PC-3 (cell line): Measurements from ENCODE around the gene CHTF18. TPM values are rescaled to one million over a fixed set of nuclear protein-coding genes. Genes with fewer than 3 reads are reported as not detected.
A peak's percentile ranks its signal among the peaks of the same experiment; 100 is the strongest.

Experiments
- ATAC-seq: fragments of 200-7000 bp; cut with Tn5 transposase; 2 replicates; pipeline ENCODE4 v1.9.1; 2020; ENCODE audit warnings: mild to moderate bottlenecking, moderate library complexity
- BruUV-seq: library from RNA; stranded (reverse); fragments of 400-500 nt; replicated peaks from 2 replicates; lab custom pipeline; 2021; lab: Mats Ljungman, UMichigan
- CTCF ChIA-PET: fragments of 300-600 bp; sonication (Branson Sonifier 250); formaldehyde crosslinking; loops from one replicate; lab custom pipeline; 2022; ENCODE audit warnings: antibody characterized with exemption; lab: Charles Lee
- POLR2A ChIA-PET: fragments of 300-600 bp; sonication (Branson Sonifier 250); formaldehyde crosslinking; loops from one replicate; lab custom pipeline; 2022; ENCODE audit warnings: antibody characterized with exemption; ENCODE audit not compliant: unreplicated experiment; lab: Charles Lee
- DNase-seq: peaks from one replicate; pipeline ENCODE4 v3.0.0-alpha.2; 2015
- H2AFZ ChIP-seq: fragments of 300-600 bp; sonication (generic); 2 replicates; pipeline ENCODE4 v1.6.0; 2016; ENCODE audit warnings: antibody characterized with exemption, low read length
- H3F3A ChIP-seq: fragments of 300-600 bp; sonication (generic); one replicate; pipeline ENCODE4 v1.6.0; 2017; ENCODE audit warnings: antibody characterized with exemption, low read length, control low read depth, mild to moderate bottlenecking; ENCODE audit not compliant: unreplicated experiment
- H3K27ac ChIP-seq: fragments of 300-600 bp; sonication (generic); 2 replicates; pipeline ENCODE4 v1.5.1; 2016; ENCODE audit warnings: mild to moderate bottlenecking, low read length
- H3K27me3 ChIP-seq: fragments of 300-600 bp; sonication (generic); 2 replicates; pipeline ENCODE4 v1.6.1; 2016; ENCODE audit warnings: low read length, mixed read lengths
- H3K36me3 ChIP-seq: fragments of 300-600 bp; sonication (generic); 2 replicates; pipeline ENCODE4 v1.6.1; 2016; ENCODE audit warnings: low read depth, mixed run types, low read length, mixed read lengths
- H3K4me1 ChIP-seq: fragments of 300-600 bp; sonication (generic); 2 replicates; pipeline ENCODE4 v1.5.1; 2016; ENCODE audit warnings: low read length; ENCODE audit not compliant: insufficient read depth
- H3K4me2 ChIP-seq: fragments of 300-600 bp; sonication (generic); 2 replicates; pipeline ENCODE4 v1.6.0; 2016; ENCODE audit warnings: low read length
- H3K4me3 ChIP-seq: fragments of 300-600 bp; sonication (generic); 2 replicates; pipeline ENCODE4 v1.5.1; 2016; ENCODE audit warnings: mild to moderate bottlenecking, low read length, mixed read lengths
- H3K79me2 ChIP-seq: fragments of 300-600 bp; sonication (generic); 2 replicates; pipeline ENCODE4 v1.6.1; 2017; ENCODE audit warnings: low read length, mixed read lengths
- H3K9ac ChIP-seq: fragments of 300-600 bp; sonication (generic); 2 replicates; pipeline ENCODE4 v1.6.0; 2016; ENCODE audit warnings: mild to moderate bottlenecking, low read length
- H3K9me2 ChIP-seq: fragments of 300-600 bp; sonication (generic); replicated peaks from 2 replicates; pipeline ENCODE4 v1.6.1; 2016; ENCODE audit warnings: mixed run types, low read length, mixed read lengths
- H3K9me3 ChIP-seq: fragments of 300-600 bp; sonication (generic); 2 replicates; pipeline ENCODE4 v1.6.1; 2016; ENCODE audit warnings: low read length, mixed read lengths
- H4K20me1 ChIP-seq: fragments of 300-600 bp; sonication (generic); 2 replicates; pipeline ENCODE4 v1.6.1; 2016; ENCODE audit warnings: low read length, mixed read lengths
- CTCF ChIP-seq: fragments of 300-600 bp; sonication (generic); conservative IDR thresholded peaks from 2 replicates; pipeline ENCODE4 v1.5.1; 2017; ENCODE audit warnings: antibody characterized with exemption, low read depth, mild to moderate bottlenecking, low read length
- EZH2 ChIP-seq: fragments of 300-600 bp; sonication (generic); IDR thresholded peaks from one replicate; pipeline ENCODE4 v1.6.1; 2017; ENCODE audit warnings: antibody characterized with exemption, mild to moderate bottlenecking, low read length; ENCODE audit not compliant: unreplicated experiment
- EZH2phosphoT487 ChIP-seq: fragments of 300-600 bp; sonication (generic); IDR thresholded peaks from 2 replicates; pipeline ENCODE4 v1.6.1; 2018; ENCODE audit warnings: mild to moderate bottlenecking, antibody characterized with exemption, low read length, borderline replicate concordance
- intact Hi-C: fragments of 100-400 bp; cut with micrococcal nuclease; formaldehyde crosslinking; loops from 2 replicates; pipeline ENCODE4 v1.9.0; 2023
- total RNA-seq: library from RNA; depleted of rRNA; stranded (reverse); fragments of >200 nt; gene quantifications from 2 replicates; pipeline ENCODE4 v1.2.3, GENCODE V29; 2014

CHTF18 gene
- total RNA-seq, 1 experiment from 2014 or later: 79.0 TPM

- H3K4me2 ChIP-seq: peak within 1 kb of the TSS; percentile 69
- H3K79me2 ChIP-seq: no peaks in the 10 kb centered on the region
- DNase-seq (no peak), ATAC-seq (0 out of 2 replicates have a peak, but pooled peaks have one; percentile 7)
- ChIA-PET CTCF (no interaction called here), POLR2A (no interaction called here)
- no peaks in the 10 kb centered on the region for H3K36me3 ChIP-seq
- H3K4me3 ChIP-seq: peak within 1 kb of the TSS; percentile 42
- H3K27me3 ChIP-seq: no peaks in the 10 kb centered on the region
- H2AFZ ChIP-seq: no peak within 1 kb of the TSS
- no peak for TF ChIP-seq CTCF
- no peak for TF ChIP-seq EZH2phosphoT487
- TF ChIP-seq EZH2: no peak
- H4K20me1 ChIP-seq: no peaks in the 10 kb centered on the region
- BruUV-seq: no TSS peak
- H3K9me2 ChIP-seq: no peaks in the 10 kb centered on the region
- intact Hi-C loops: no loop called here
- no peaks in the 10 kb centered on the region for H3F3A ChIP-seq
- H3K9ac ChIP-seq: no peak within 1 kb of the TSS
- no peaks in the 10 kb centered on the region for H3K9me3 ChIP-seq
- peaks cover 12% of the 10 kb centered on the region for H3K4me1 ChIP-seq
- H3K27ac ChIP-seq: no peak within 1 kb of the TSS
Measured at GRCh38 chr16:799948-800833, 11.8 kb downstream of the CHTF18 start, which contains the start of gene GNG13. TSS of gene GNG13 (minus strand) at chr16:800734. CDS start at chr16:799077, 1,657 bp downstream.

GRCh38 chr16:800834-801511, 12.6 kb downstream of the CHTF18 start:
- POLR2A ChIA-PET: no interaction called here
- intact Hi-C loops: no loop called here
- no peak for DNase-seq
- no peak overlapping the region for H3K27ac ChIP-seq
- no TSS peak for BruUV-seq
- no peak overlapping the region for H2AFZ ChIP-seq
- no peaks in the 10 kb centered on the region for H4K20me1 ChIP-seq
- H3K36me3 ChIP-seq: no peaks in the 10 kb centered on the region
- H3K4me2 ChIP-seq: 0 out of 2 replicates have a peak overlapping the region, but pooled peaks have one; percentile 69
- H3K4me3 ChIP-seq: no peak overlapping the region
- TF ChIP-seq EZH2: no peak
- no peak for TF ChIP-seq EZH2phosphoT487
- no peak for TF ChIP-seq CTCF
- no peaks in the 10 kb centered on the region for H3F3A ChIP-seq
- no peak overlapping the region for H3K9ac ChIP-seq
- CTCF ChIA-PET: no interaction called here
- no peaks in the 10 kb centered on the region for H3K79me2 ChIP-seq
- H3K9me3 ChIP-seq: no peaks in the 10 kb centered on the region
- ATAC-seq: no peak
- peaks cover 8% of the 10 kb centered on the region for H3K4me1 ChIP-seq
- H3K27me3 ChIP-seq: no peaks in the 10 kb centered on the region
- H3K9me2 ChIP-seq: no peaks in the 10 kb centered on the region
